HTERT RPE-1 (cell line): ENCODE data around the gene S100Z.
"Not testable (repeated sequence)": the region's sequence is repeated elsewhere in the genome, so short reads cannot be mapped to it uniquely, and the experiment has no call there.

ENCODE experiments used
- in situ Hi-C: fragments of 300-500 bp; cut with MboI; formaldehyde crosslinking; loops from 4 replicates; pipeline ENCODE4 v1.14.3; 2020; ENCODE audit warnings: low sequenced_read_pairs

S100Z gene

DNA sequence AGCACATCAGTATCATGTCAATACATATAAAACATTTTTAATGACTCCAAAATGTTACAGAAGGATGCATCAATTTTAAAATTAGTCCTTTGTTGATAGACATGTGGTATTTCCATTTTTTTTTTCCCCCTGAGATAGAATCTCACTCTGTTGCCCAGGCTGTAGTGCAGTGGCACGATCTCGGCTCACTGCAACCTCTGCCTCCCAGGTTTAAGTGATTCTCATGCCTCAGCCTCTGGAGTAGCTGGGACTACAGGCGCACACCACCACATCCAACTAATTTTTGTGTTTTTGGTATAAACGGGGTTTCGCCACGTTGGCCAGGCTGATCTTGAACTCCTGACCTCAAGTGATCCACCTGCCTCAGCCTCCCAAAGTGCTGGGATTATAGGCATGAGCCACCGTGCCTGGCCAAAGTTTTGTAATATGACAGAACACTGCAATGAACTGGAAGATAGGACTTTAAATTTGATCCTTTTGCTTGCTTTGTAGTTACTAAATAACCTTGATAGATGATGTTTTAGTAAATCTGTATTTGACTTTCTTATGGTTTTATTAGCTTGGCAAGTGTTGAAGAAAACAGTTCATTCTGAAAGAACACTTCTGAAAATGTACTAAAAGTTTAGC is 27.6 kb upstream of the S100Z start:
- in situ Hi-C loops = not testable (repeated sequence)

DNA sequence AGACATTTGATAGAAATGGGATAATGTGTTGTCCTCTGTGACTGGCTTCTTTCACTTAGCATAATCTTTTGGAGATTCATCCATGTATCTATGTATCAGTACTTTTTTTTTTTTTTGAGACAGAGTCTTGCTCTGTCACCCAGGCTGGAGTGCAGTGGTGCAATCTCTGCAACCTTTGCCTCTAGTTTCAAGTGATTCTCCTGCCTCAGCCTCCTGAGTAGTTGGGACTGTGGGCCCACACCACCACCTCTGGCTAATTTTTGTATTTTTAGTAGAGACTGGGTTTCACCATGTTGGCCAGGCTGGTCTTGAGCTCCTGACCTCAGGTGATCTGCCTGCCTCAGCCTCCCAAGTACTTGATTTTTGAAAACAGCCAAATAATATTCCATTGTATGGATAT is 23.4 kb upstream of the S100Z start:
- in situ Hi-C loops = not testable (repeated sequence)

DNA sequence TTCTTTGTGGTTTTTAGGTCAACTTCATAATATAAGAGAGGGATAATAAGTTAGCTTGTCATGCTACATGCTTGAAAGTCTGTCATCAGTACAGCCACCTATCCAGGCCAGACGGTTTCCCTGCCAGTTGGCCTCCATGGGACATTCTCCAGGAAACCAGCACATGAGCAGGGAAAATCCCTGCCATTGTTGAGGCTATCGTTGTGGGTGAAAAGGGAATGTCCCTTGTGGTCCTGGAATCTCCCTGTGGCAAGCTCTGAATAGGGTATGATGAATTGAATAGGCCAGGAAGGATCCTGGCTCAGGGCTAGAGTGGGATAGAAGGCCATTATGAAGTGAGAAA is 18.7 kb upstream of the S100Z start:
- in situ Hi-C loops = no loop called here

DNA sequence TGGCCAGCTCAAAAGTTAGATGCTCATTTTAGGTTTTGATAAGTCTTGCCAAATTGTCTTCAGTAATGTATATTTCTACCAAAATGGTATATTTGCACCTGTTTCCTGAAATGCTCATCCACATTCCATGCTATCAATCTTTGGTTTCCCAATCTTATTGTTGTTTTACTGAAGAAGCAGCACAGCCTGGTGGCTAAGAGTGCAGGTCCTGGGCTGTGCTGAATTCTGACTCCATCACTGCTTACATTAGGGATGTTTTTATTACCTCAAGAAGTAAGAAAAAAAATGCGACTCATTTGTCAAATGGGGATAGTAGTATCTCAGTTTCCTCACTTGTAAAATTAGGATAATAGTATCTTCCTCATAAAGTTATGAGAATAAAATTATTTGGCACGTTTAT is 13.6 kb upstream of the S100Z start:
- in situ Hi-C loops = no loop called here

DNA sequence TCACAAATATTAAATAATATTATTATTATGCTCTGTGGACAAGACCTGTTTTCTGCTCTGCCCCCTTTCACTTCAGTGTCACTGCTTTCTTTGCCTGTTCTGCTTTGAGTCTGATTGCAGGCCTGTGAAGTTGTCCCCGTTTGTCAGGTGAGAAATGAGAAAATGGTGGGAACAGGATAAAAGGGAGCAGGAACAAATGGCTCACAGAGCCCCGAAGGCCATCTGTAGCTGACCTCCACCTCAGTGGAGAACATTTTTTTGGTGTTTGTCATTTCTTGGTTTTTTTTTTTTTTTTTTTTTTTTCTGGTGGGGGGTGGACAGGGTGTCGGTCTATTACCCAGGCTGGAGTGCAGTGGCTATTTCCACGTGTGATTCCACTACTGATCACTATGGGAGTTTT is 13.2 kb upstream of the S100Z start:
- in situ Hi-C loops = no loop called here

DNA sequence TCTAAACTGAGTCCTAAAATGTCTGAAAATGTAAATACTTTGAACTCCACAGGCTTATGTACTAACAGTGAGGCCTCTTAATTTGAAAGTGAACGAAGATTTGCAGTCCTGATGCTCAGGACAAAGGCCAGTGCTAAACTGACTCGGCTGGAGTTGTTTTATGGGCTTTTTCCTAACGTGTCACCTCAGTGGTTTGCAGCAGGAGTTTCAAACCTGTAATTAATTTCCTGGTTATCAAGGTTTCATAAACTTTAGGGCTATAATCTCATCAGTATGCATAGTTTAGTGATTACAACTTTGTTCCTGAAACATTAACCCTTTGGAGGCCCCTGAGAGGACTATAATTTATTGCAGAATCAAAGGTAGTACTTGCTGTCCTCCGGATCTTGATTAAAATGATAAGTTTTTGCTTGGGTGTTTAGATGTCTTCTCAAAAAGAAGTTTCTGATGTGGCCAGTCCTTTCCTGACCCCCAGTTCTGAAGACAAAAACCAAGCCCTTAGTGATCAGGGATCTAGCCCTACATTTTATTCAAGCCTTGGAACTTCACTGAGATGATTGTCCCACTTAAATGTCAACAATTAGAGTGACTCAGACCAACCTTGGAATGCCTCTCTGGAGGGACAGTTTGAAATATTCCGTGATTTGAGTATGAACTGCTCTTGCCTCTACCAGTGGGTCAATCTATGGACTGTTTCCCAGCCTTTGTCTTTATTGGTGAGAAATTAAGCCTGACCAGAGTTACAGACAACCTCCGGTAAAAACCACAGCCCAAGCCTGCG is 11.1 kb upstream of the S100Z start:
- in situ Hi-C loops = no loop called here

DNA sequence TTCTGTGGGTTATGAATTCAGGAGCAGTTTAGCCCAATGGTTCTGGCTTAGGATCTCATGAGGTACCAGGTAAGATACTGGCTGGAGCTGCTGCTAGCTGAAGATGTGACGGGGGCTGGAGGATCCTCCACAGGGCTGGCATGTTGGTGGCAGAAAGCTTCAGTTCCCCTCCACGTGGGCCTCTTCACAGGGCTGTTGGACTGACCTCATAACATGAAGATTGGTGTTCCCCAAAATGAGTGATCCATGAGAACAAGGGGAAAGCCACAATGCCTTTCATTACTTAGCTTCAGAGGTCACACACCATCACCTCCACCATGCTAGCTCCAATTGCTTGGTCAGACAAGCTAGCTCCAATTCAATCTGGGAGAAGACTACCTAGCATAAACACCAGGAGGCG is 8.5 kb upstream of the S100Z start:
- in situ Hi-C loops = no loop called here

DNA sequence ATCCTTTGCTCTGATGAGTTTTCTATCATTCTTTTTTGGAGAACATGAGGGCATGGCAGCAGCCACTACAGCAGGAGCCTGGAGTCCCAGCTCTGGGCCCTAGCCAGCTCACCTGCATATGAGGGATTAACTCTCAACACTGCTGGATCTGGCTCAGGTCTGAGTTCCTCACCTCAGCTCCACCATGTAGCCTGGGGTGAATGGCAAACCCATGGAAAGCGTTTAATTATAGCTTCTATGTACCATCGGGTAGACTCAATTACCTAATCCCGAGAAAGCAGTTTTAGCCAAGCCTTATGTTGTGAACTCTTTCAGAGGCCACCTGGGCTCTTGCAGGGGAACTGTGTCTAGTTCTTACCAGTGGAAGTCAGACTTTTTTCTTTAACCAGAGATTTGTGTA is 3.9 kb upstream of the S100Z start:
- in situ Hi-C loops = no loop called here

DNA sequence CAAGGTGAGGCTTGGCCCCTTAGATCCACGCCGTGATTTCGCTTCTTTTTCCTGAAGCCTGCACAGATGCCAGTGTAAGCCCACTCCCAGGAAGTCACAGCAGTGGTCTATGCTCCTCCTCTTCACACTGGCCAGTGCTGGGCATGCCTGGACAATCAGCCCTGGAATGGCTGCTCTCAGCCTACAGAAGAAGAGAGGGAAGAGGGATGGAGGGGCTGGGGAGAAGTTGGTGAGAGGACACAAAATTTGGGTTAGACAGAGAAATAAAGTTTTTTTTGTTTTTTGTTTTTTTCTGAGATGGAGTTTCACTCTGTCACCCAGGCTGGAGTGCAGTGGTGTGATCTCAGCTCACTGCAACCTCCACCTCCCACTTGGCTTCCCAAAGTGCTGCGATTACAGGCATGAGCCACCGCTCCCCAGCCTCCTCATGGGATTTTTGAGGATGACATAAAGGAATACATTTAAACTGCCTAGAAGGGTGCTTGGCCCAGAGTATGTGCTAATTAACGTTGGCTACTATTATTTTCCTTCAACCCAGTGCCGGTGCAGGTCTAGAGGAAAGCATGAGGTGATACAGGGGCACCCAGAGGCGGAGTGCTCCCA is 830 bp downstream of the S100Z start:
- in situ Hi-C loops = no loop called here

DNA sequence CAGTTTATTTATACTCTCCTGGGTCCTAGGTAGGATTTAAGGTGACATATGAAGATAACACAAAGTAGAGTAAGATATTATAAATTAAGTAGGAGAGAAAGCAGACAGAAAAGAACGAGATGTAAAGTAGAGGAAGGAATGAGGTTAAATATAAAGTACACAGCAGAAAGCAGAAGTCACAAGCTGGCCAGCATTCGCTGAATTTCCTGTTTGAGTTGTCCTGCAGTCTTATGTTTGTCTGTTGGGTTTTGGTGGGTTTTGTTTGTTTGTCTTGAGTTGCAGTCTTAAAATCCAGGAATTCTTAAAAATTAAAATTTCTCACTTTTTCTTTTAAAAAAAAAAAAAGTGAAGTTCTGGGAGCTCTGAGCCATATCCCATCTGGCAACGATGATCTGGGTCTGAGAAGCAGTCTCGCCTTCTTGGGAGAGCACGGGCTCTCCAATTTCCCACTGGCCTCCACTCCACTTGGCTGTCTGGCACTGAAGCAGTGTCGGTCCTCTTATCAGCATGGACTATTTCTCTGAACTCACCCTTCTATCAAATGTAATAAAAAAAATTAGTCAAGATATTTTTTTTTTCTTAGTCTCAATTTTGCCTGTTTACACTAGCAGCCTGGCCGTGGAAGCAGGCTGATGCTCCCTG is 2.0 kb downstream of the S100Z start:
- in situ Hi-C loops = no loop called here

DNA sequence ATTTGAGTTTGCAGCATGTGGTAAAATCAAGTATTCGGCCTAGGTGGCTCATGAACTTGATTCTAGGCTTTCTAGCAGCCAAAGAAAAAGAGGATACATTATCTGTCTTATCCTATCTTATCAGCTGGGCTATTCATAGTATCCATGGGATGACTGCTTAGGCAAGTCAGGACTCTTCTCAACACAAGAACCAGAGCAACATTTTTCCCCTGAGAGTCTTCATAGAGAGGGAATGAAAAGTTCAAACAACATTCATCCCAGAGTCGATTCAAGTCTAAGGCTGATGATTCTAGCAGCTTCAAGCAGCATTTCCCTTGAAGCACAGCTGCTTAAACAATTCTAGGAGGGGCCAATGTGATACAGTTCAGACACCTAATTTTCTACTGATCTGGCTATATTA is 3.0 kb downstream of the S100Z start:
- in situ Hi-C loops = no loop called here

DNA sequence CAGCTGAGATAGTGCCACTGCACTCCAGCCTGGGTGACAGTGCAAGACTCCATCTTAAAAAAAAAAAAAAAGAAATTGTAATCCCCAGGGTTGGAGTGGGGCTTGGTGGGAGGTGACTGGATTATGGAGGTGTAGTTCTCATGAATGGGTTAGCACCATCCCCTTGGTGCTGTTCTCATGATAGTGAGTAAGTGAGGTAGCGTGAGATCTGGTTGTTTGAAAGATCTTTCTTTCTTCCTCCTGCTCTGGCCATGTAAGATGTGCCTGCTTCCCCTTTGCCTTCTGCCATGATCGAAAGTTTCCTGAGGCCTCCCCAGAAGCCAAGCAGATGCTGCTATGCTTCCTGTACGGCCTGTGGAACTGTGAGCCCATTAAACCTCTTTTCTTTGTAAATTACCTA is 3.9 kb downstream of the S100Z start:
- in situ Hi-C loops = not testable (repeated sequence)

DNA sequence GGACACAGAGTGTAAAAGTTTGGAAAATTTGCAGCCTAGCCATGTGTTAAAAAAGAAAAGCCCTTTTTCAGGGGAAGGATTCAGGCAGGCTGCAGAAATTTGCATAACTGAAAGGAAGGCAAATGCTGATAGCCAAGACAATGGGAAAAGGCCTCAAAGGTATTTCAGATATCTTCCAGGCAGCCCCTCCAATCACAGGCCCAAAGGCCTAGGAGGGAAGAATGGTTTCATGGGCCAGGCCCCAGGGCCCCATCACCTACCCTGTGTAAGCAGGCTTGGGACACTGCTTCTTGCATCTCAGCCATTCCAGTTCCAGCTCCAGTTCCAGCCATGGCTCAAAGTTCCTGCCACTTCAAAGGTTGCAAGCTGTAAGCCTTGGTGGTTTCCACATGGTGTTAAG is 4.8 kb downstream of the S100Z start:
- in situ Hi-C loops = no loop called here

DNA sequence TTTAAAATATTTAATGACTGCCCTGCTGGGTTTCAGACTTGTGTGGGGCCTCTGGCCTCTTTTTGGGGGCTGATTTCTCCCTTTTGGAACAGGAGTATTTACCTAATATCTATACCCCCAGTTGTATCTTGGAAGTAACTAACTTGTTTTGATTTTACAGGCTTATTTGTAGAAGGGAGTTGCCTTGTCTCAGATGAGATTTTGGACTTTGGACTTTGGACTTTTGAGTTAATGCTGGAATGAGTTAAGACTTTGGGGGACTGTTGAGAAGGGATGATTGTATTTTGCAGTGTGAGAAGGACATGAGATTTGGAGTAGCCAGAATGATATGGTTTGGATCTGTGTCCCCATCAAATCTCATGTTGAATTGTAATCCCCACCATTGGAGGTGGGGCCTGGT is 5.7 kb downstream of the S100Z start:
- in situ Hi-C loops = not testable (repeated sequence)

DNA sequence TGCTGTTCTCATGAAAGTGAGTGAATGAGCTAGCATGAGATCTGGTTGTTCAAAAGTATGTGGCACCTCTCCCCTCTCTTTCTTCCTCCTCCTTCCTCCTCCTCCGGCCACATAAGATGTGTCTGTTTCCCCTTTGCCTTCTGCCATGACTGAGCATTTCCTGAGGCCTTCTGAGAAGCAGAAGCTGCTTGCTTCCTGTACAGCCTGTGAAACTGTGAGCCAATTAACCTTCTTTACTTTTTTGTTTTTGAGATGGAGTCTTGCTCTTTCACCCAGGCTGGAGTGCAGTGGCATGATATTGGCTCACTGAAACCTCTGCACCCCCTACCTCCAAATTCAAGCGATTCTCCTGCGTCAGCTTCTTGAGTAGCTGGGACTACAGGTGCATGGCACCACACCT is 6.1 kb downstream of the S100Z start:
- in situ Hi-C loops = no loop called here

DNA sequence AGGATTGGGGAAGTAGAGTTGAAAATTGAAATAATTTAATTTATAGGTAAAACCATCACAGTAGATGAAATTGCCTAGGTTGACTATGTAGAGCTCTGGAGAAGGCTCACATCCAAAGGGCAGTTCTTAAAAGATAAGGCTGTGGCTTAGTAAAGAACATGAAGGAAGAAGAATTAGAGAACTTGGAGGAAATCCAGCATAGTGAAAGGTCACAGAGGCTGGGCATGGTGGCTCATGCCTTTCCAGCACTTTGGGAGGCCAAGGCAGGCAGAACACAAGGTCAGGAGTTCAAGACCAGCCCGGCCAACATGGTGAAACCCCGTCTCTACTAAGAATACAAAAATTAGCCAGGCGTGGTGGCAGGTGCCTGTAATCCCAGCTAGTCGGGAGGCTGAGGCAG is 7.0 kb downstream of the S100Z start:
- in situ Hi-C loops = not testable (repeated sequence)

DNA sequence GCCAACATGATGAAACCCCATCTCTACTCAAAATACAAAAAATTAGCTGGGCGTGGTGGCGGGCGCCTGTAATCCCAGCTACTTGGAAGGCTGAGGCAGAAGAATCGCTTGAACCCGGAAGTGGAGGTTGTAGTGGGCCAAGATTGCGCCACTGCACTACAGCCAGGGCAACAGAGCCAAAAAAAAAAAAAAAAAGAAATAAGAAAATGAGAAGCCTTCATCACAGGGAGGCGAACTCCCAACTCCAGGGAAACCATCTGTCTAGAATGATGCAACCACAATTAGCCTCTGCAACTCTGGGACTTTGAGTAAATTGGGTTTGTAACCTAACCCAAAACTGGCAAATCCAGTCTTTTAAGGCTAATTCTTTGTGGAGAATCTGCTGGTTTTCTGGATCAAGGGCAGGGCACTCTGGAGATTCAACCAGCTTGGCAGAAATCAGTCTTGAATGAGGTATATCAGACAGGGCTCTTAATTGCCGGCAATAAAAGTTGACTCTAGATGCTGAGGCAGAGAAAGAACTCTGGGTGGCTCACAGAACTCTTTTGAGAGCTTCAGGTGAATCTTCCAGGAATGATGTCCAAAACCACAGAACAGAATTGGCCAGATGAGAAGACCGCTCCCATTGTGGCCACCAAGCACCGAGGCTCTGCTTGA is 9.9 kb downstream of the S100Z start:
- in situ Hi-C loops = no loop called here

DNA sequence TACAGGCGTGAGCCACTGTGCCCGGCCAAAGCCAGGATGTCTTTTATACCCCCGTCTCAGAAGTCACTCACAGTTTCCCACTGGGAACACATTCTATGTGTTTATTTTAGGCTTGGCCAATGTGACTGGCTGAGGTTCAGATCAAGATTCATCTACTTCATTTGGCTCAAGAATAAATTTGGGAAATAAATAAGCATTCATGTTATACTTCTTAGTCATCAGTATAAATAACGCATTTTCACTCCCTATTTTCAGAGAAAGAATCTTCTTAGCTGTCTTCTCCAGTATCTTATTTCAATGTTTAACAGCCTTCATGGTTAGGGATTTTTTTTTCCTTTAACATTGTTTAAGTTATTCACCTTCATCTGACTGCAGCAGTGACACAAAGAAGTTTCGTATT is 11.8 kb downstream of the S100Z start:
- in situ Hi-C loops = no loop called here

DNA sequence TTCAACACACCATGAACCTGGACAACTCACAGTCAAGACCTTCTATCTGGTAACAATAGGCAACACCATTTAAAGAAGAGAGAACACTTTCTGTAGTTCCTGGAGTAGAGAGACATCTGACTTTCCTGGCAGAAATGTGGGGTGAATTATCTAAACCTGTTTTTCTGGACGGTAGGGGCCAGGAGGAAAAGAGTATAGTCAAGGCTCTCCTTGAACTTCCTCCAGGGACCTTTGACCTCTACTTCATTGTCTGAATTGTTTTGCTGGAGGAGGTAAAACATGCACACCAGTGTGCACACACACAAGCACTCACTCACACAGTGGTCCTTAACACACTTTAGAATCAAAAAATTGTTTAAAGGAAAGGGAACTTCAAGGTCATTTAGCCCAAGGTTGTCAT is 13.2 kb downstream of the S100Z start:
- in situ Hi-C loops = no loop called here

DNA sequence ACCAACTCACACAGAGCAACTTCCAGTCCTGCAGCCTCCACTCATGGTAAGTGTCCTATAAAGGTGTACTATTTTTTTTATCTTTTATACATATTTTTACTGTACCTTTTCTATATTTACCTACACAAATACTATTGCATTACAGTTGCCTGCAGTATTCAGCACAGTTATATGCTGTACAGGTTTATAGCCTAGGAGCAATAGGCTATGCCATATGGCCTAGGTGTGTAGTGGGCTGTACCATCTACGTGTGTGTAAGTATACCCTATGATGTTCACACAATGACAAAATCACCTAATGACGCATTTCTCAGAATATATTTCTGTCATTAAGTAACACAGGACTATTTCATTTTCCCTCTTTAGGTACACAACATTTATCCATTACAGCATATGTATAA is 16.7 kb downstream of the S100Z start:
- in situ Hi-C loops = no loop called here

DNA sequence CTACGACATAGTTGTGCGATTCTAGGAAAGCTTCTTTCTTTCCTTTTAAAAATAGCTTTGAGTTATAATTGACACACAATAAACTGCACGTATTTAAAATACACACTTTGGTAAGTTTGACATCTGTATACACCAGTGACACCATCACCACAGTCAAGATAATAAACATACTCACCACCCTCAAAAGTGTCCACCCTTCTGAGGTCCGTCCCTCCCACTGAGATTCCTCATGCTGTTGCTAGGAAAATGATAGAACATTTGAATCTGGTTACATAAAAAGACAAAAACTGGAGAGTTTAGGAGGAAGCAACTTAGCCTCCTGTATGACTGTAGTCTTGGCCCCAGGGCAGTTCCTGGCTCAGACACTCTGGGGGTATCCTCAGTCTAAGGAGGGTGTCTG is 17.2 kb downstream of the S100Z start:
- in situ Hi-C loops = no loop called here
